Neutrophil (primary cell): ENCODE results near the gene EYS.

ENCODE experiments used
- H3K27ac ChIP-seq: fragments of 200-600 bp; sonication (generic); 2 replicates; pipeline ENCODE4 v1.5.1; 2016; ENCODE audit warnings: mild to moderate bottlenecking, moderate library complexity
- H3K27me3 ChIP-seq: fragments of 200-600 bp; sonication (generic); 2 replicates; pipeline ENCODE4 v1.6.0; 2016; ENCODE audit warnings: mild to moderate bottlenecking
- H3K36me3 ChIP-seq: fragments of 200-600 bp; sonication (generic); 2 replicates; pipeline ENCODE4 v1.5.1; 2017
- H3K4me1 ChIP-seq, 2 experiments: fragments of 200-600 bp in 1 of 2; sonication (generic) in 1 of 2; 1 replicate in 1 of 2; 2 replicates in 1 of 2; pipeline versions ENCODE4 v1.5.1 to v1.6.1; 2013 to 2016; ENCODE audit warnings: low read depth in 1 of 2, low read length in 1 of 2, mild to moderate bottlenecking in 1 of 2, moderate library complexity in 1 of 2; ENCODE audit not compliant: control insufficient read depth in 1 of 2, insufficient read depth in 1 of 2
- H3K4me3 ChIP-seq, 2 experiments: fragments of 200-600 bp in 1 of 2; sonication (generic) in 1 of 2; 1 replicate in 1 of 2; 2 replicates in 1 of 2; pipeline ENCODE4 v1.5.1; 2013 to 2016; ENCODE audit warnings: low read depth in 1 of 2, low read length in 1 of 2, mild to moderate bottlenecking in 1 of 2, moderate library complexity in 1 of 2
- H3K9me3 ChIP-seq: fragments of 200-600 bp; sonication (generic); 2 replicates; pipeline ENCODE4 v1.5.1; 2016
- CTCF ChIP-seq: fragments of 200-600 bp; sonication (generic); IDR thresholded peaks from 2 replicates; pipeline ENCODE4 v1.5.1; 2016; ENCODE audit warnings: antibody characterized with exemption

Gene EYS

GRCh38 chr6:64538722-64539121, 1168.3 kb downstream of the EYS start:
- Histone ChIP-seq H3K9me3 (no peaks in the 10 kb centered on the region), H3K27ac (no peak overlapping the region), H3K36me3 (no peaks in the 10 kb centered on the region), H3K4me3 (no peak overlapping the region), H3K27me3 (no peaks in the 10 kb centered on the region), H3K4me1 (no peaks in the 10 kb centered on the region)
- no peak for TF ChIP-seq CTCF

- TF ChIP-seq CTCF = no peak
- H3K27ac ChIP-seq = no peak overlapping the region
- H3K4me3 ChIP-seq = no peak overlapping the region
- no peaks in the 10 kb centered on the region for H3K27me3 ChIP-seq
- no peaks in the 10 kb centered on the region for H3K36me3 ChIP-seq
- no peaks in the 10 kb centered on the region for H3K9me3 ChIP-seq
- no peaks in the 10 kb centered on the region for H3K4me1 ChIP-seq
Measured at GRCh38 chr6:64527899-64528298, 1179.1 kb downstream of the EYS start.

GRCh38 chr6:64522859-64523258, 1184.2 kb downstream of the EYS start:
- Histone ChIP-seq H3K27me3 (no peaks in the 10 kb centered on the region), H3K36me3 (no peaks in the 10 kb centered on the region)
- TF ChIP-seq CTCF = no peak

GRCh38 chr6:64520050-64520449, 1187.0 kb downstream of the EYS start:
- Histone ChIP-seq H3K36me3 (no peaks in the 10 kb centered on the region), H3K4me1 (no peaks in the 10 kb centered on the region), H3K4me3 (no peak overlapping the region), H3K27me3 (no peaks in the 10 kb centered on the region), H3K9me3 (no peaks in the 10 kb centered on the region), H3K27ac (no peak overlapping the region)
- no peak for TF ChIP-seq CTCF

More at GRCh38 chr6:64522859-64523258, 1184.2 kb downstream of the EYS start:
- no peaks in the 10 kb centered on the region for H3K4me1 ChIP-seq
- H3K4me3 ChIP-seq = no peak overlapping the region
- no peak overlapping the region for H3K27ac ChIP-seq
- H3K9me3 ChIP-seq = no peaks in the 10 kb centered on the region

- H3K9me3 ChIP-seq = no peaks in the 10 kb centered on the region
- no peak overlapping the region for H3K27ac ChIP-seq
- H3K36me3 ChIP-seq = no peaks in the 10 kb centered on the region
- H3K4me3 ChIP-seq = no peak overlapping the region
- peaks cover 11 to 12% of the 10 kb centered on the region in 2 experiments for H3K4me1 ChIP-seq
- H3K27me3 ChIP-seq = no peaks in the 10 kb centered on the region
- TF ChIP-seq CTCF = no peak
Measured at GRCh38 chr6:64516393-64516792, 1190.6 kb downstream of the EYS start.

GRCh38 chr6:64507661-64508060, 1199.4 kb downstream of the EYS start:
- Histone ChIP-seq H3K4me3 (no peak overlapping the region), H3K9me3 (no peaks in the 10 kb centered on the region), H3K27me3 (no peaks in the 10 kb centered on the region), H3K4me1 (peaks cover 53 to 54% of the 10 kb centered on the region in 2 experiments), H3K27ac (no peak overlapping the region), H3K36me3 (no peaks in the 10 kb centered on the region)
- TF ChIP-seq CTCF = no peak
